SK-N-SH treated with all-trans-retinoic acid at 6 μM for 48 hours (cell line): ENCODE measurements around the gene NTPCR.

Experiments
- ATAC-seq: fragments of 200-7000 bp; cut with Tn5 transposase; 3 replicates; pipeline ENCODE4 v1.9.1; 2020; ENCODE audit warnings: mild to moderate bottlenecking, moderate library complexity
- ARNTL ChIP-seq: fragments of 450-650 bp; formaldehyde crosslinking; IDR thresholded peaks from 2 replicates; pipeline ENCODE4 v1.5.0; 2020; ENCODE audit warnings: low read depth, mild to moderate bottlenecking, moderate library complexity, borderline replicate concordance
- BACH2 ChIP-seq: fragments of 250-450 bp; sonication (Bioruptor Pico); IDR thresholded peaks from 2 replicates; pipeline ENCODE4 v1.9.0; 2021; ENCODE audit warnings: mild to moderate bottlenecking, borderline replicate concordance
- CSDC2 ChIP-seq: fragments of 250-450 bp; sonication (Bioruptor Pico); IDR thresholded peaks from 2 replicates; pipeline ENCODE4 v1.5.0; 2020; ENCODE audit warnings: mild to moderate bottlenecking, moderate library complexity
- CSRNP3 ChIP-seq: fragments of 250-450 bp; sonication (Bioruptor Pico); IDR thresholded peaks from 2 replicates; pipeline ENCODE4 v1.5.1; 2021; ENCODE audit warnings: mild to moderate bottlenecking, moderate library complexity
- ESRRG ChIP-seq: fragments of 250-450 bp; sonication (Bioruptor Pico); IDR thresholded peaks from 2 replicates; pipeline ENCODE4 v1.6.1; 2021; ENCODE audit warnings: mild to moderate bottlenecking
- GLIS3 ChIP-seq: fragments of 250-450 bp; sonication (Bioruptor Pico); IDR thresholded peaks from 2 replicates; pipeline ENCODE4 v1.5.0; 2020; ENCODE audit warnings: mild to moderate bottlenecking, moderate library complexity
- ISL1 ChIP-seq: fragments of 250-450 bp; sonication (Bioruptor Pico); IDR thresholded peaks from 2 replicates; pipeline ENCODE4 v2.1.2; 2022; ENCODE audit warnings: mild to moderate bottlenecking, moderate library complexity
- PATZ1 ChIP-seq: fragments of 250-450 bp; sonication (Bioruptor Pico); IDR thresholded peaks from 2 replicates; pipeline ENCODE4 v1.8.0; 2020; ENCODE audit warnings: mild to moderate bottlenecking, moderate library complexity, borderline replicate concordance
- POU6F1 ChIP-seq: fragments of 250-450 bp; sonication (Bioruptor Pico); IDR thresholded peaks from 2 replicates; pipeline ENCODE4 v1.8.0; 2021; ENCODE audit warnings: low read depth, mild to moderate bottlenecking, moderate library complexity, borderline replicate concordance
- RARB ChIP-seq: fragments of 250-450 bp; sonication (Bioruptor Pico); IDR thresholded peaks from 2 replicates; pipeline ENCODE4 v1.8.0; 2021; ENCODE audit warnings: mild to moderate bottlenecking, moderate library complexity
- SNAI2 ChIP-seq: fragments of 250-450 bp; sonication (Bioruptor Pico); IDR thresholded peaks from 2 replicates; pipeline ENCODE4 v1.5.0; 2020; ENCODE audit warnings: mild to moderate bottlenecking, moderate library complexity
- TCF4 ChIP-seq: fragments of 250-450 bp; sonication (Bioruptor Pico); IDR thresholded peaks from 2 replicates; pipeline ENCODE4 v1.8.0; 2021; ENCODE audit warnings: mild to moderate bottlenecking, moderate library complexity, borderline replicate concordance
- TOX ChIP-seq: fragments of 250-450 bp; sonication (Bioruptor Pico); IDR thresholded peaks from 2 replicates; pipeline ENCODE4 v1.8.0; 2021; ENCODE audit warnings: mild to moderate bottlenecking, moderate library complexity, borderline replicate concordance
- TSHZ2 ChIP-seq: fragments of 250-450 bp; sonication (Bioruptor Pico); IDR thresholded peaks from 2 replicates; pipeline ENCODE4 v1.5.0; 2020; ENCODE audit warnings: mild to moderate bottlenecking, moderate library complexity
- ZC3H10 ChIP-seq: fragments of 250-450 bp; sonication (Bioruptor Pico); IDR thresholded peaks from 2 replicates; pipeline ENCODE4 v1.5.1; 2021; ENCODE audit warnings: mild to moderate bottlenecking, moderate library complexity
- ZFP30 ChIP-seq: fragments of 450-650 bp; formaldehyde crosslinking; IDR thresholded peaks from 2 replicates; pipeline ENCODE4 v1.5.0; 2022; ENCODE audit warnings: mild to moderate bottlenecking, moderate library complexity
- ZNF565 ChIP-seq: fragments of 450-650 bp; formaldehyde crosslinking; conservative IDR thresholded peaks from 2 replicates; pipeline ENCODE4 v1.5.0; 2020; ENCODE audit warnings: low read depth, mild to moderate bottlenecking, moderate library complexity
- ZNF70 ChIP-seq: fragments of 450-650 bp; formaldehyde crosslinking; IDR thresholded peaks from 2 replicates; pipeline ENCODE4 v1.5.0; 2020; ENCODE audit warnings: mild to moderate bottlenecking, moderate library complexity
- ZNF8 ChIP-seq: fragments of 450-650 bp; formaldehyde crosslinking; IDR thresholded peaks from 2 replicates; pipeline ENCODE4 v1.5.0; 2020; ENCODE audit warnings: mild to moderate bottlenecking, moderate library complexity

The NTPCR gene

GRCh38 chr1:232968391-232968790 is 18.0 kb downstream of the NTPCR start:
- no peak for ATAC-seq
- TF ChIP-seq CSRNP3 (CRISPR knock-in tag) (no peak), CSDC2 (CRISPR knock-in tag) (no peak), ISL1 (CRISPR knock-in tag) (no peak), ZFP30 (CRISPR knock-in tag) (no peak), ESRRG (no peak), ARNTL (no peak)
- TF ChIP-seq, all 23 proteins: peak for 0

- TF ChIP-seq SNAI2 (CRISPR knock-in tag): no peak
- TF ChIP-seq RARB (CRISPR knock-in tag): no peak
- no peak for TF ChIP-seq TOX (CRISPR knock-in tag)
- TF ChIP-seq TSHZ2 (CRISPR knock-in tag): no peak
- TF ChIP-seq POU6F1 (CRISPR knock-in tag): no peak
- no peak for TF ChIP-seq TCF4
- no peak for TF ChIP-seq PATZ1 (CRISPR knock-in tag)
- no peak for TF ChIP-seq ZFP30 (CRISPR knock-in tag)
- TF ChIP-seq CSRNP3 (CRISPR knock-in tag): no peak
These were observed 18.6 kb downstream of the NTPCR start for GRCh38 chr1:232968965-232969364.

GRCh38 chr1:232969799-232970198 is 19.4 kb downstream of the NTPCR start:
- no peak for ATAC-seq
- no peak for TF ChIP-seq ARNTL
- TF ChIP-seq ISL1 (CRISPR knock-in tag): no peak
- TF ChIP-seq BACH2 (CRISPR knock-in tag): no peak
- TF ChIP-seq TSHZ2 (CRISPR knock-in tag): no peak
- no peak for TF ChIP-seq ZNF8
- no peak for TF ChIP-seq ZC3H10 (CRISPR knock-in tag)
- TF ChIP-seq GLIS3: no peak
- no peak for TF ChIP-seq ZNF70 (CRISPR knock-in tag)
- no peak for TF ChIP-seq CSRNP3 (CRISPR knock-in tag)
- no peak for TF ChIP-seq ESRRG
- no peak for TF ChIP-seq TOX (CRISPR knock-in tag)
- TF ChIP-seq RARB (CRISPR knock-in tag): no peak
- TF ChIP-seq POU6F1 (CRISPR knock-in tag): no peak
- TF ChIP-seq ZNF565 (CRISPR knock-in tag): no peak
- no peak for TF ChIP-seq ZFP30 (CRISPR knock-in tag)

More at GRCh38 chr1:232968965-232969364, 18.6 kb downstream of the NTPCR start:
- ATAC-seq: no peak; the same call in 2 of the 3 replicates
